HG03066 (cell line): ENCODE results near the gene SLC2A11.

Experiments
- ATAC-seq: cut with Tn5 transposase; IDR thresholded peaks from one replicate; pipeline ENCODE4 v1.9.1; 2021; ENCODE audit warnings: low read depth; ENCODE audit not compliant: unreplicated experiment

The SLC2A11 gene, protein sequence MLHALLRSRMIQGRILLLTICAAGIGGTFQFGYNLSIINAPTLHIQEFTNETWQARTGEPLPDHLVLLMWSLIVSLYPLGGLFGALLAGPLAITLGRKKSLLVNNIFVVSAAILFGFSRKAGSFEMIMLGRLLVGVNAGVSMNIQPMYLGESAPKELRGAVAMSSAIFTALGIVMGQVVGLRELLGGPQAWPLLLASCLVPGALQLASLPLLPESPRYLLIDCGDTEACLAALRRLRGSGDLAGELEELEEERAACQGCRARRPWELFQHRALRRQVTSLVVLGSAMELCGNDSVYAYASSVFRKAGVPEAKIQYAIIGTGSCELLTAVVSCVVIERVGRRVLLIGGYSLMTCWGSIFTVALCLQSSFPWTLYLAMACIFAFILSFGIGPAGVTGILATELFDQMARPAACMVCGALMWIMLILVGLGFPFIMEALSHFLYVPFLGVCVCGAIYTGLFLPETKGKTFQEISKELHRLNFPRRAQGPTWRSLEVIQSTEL

DNA sequence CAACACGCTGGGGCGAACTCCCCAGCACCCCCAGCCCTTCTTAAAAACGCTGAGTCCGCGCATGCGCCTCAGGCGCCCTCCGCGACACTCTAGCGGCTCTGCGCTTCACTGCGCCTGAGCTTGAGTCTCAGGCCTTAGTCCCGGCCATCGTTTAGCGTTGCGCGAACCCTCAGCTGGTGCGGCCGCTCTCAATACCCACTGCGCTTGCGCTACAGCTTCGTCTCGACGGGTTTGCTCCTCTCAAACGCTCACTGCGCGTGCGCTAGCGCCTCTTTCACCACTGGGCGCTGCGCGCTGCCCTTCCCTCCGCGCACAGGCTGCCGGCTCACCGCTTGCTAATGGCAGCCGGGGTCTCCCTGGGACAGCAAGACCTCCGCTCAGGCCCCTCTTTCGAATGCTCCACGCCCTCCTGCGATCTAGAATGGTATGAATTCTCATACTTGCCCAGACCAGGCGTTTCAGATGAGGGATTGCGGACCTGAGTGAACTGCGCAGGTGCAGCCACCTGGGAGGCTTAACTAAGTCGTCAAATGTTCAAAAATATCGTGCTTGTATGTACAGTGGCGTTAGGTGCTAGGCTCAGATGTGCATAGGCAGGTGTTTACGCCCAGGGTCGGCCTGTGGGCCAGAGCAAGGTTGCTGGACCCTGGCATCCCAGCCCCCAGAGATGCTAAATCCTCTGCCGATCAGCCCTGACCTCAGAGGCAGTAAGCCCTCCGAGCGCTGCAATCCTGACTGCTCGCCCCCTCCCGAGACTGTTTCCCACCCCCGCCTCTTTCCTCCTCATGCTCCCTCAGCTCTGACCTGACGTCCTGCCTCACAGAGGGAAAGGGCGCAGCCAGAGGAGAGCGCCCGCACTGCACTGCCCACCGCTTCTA lies at the start of gene SLC2A11:
SLC2A11 (plus strand) TSS at position 270 of the 878 bp plus-strand sequence; CDS start at position 395, 125 bp downstream.
- peak; percentile 84 for ATAC-seq

DNA sequence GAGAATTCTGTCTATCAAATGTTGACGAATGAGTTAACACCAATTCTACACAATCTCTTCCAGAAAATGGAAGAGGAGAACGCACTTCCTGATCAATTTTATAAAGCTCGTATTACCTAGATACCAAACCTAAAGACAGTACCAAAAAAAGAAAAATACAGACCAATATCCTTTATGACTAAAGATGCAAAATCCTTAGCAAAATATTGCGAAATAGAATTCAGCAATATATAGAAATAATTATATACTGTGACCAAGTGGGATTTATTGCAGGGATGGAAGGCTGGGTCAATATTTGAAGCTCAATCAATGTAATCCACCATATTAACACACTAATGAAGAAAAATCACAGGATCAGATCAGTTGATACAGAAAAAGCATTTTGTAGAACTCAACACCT lies 45.3 kb upstream of the SLC2A11 start:
- ATAC-seq = no peak

DNA sequence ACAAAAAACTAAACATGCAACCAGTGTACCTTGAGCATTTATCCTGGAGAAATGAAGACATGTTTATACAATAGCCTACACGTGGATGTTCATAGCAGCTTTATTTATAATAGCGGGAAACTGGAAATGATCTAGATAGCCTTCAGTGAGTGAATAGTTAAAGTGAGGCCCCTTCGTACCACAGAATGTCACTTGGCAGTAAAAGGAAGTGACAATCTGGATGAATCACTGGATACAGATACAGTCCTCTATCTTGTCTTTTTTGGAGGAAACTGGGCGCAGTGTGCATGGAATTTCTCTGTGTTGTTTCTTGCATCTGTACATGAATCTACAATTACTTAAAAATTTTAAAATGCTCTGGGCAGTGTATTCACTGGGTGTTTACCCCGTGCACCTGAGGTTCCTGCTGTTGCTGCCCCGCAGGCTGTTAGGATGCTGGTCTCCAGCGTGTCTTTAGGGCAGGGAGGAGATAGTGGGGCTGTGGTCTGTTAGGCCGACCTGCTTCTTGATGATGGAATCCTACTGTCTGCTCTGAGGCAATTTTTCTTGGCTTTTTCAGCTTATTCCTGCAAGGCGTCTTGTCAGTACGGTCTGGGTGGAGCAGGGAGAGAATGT lies 42.0 kb upstream of the SLC2A11 start:
- ATAC-seq = no peak

DNA sequence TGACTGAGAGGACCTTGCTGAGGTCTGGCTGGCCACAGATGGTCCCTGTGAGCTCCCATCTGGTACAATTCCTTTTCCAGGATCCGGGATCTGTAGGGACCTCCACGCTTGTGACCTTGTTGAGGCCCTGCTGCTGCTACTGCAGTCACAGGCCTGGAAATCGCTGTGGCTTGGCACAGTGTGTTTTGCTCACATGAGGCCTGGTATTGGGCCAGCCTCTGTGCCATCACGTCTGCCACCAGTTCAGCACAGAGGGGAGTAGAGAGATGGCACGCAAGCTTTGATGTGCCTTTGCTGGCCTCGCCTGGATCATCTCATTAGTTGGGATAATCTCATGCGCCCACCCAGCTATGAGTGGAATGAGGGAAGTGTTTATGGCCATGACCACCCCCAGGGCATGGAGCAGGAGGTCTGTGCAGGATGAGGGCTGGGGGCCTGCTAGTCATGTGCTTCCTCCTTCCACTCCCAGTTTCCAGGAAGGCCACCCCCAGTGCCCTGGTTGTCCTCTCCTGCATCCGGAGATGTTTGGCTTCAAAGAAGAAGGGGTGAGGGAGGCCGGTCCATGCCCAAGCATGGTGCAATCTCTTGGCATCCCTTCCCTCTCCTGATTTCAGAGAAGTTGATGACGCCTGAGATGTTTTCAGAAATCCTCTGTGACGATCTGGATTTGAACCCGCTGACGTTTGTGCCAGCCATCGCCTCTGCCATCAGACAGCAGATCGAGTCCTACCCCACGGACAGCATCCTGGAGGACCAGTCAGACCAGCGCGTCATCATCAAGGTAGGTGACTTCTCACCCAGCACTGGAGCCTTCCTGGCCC lies 41.3 kb upstream of the SLC2A11 start:
- no peak for ATAC-seq

DNA sequence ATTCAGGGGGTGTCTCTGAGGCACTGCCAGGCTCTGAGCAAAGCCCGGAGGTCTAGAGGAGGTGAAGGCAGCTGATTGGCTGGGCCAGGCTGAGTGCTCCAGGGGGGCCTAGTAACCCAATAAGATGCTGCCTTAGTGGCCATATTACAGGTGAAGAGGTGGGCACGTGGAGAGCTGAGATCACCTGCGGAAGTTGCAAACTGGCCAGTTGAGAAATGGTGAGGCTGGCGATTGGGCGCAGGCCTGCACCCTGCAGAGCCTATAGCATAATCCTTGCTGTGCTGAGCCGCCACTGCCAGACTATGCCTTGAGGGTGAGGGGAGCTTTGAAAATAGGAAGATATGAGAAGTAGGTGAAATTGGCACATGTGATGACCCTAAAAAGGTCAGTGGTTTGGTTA lies 40.5 kb upstream of the SLC2A11 start:
- no peak for ATAC-seq

DNA sequence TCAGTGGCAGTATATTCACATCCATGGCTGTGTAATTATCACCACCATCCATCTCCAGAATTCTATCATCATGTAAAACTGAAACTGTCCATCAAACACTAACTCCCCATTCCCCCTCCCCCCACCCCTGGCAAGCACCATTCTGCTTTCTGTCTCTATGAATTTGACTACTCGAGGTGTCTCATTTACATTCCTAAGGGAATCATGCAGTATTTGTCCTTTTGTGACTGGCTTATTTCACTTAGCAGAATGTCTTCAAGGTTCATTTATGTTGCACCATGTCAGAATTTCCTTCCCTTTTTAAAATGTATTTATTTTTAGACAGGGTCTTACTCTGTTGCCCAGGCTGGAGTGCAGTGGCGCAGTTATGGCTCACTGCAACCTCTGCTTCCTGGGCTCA lies 39.1 kb upstream of the SLC2A11 start:
- ATAC-seq = no peak

DNA sequence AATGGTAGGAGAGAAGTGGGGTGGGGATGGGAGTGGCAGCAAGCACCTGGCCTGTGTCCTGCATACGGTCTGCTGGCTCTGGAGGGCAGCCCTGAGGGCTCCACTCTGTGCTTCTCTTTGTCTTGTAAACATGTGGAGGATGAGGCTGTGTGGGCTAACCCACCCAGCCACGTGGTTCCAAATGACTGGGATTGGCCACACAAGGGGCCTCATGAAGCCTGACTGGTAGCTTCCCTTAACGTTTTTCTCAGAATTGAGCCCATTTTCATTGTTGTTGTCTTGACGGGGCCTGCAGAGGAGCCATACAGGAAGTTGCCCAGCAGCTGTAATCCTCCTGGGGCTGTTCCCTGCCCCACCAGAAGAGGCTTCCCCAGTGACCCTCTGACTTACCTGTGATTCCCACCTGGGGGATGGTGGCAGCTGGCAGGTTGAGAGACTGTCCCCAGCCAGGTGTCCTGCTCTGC lies 36.9 kb upstream of the SLC2A11 start:
- no peak for ATAC-seq

DNA sequence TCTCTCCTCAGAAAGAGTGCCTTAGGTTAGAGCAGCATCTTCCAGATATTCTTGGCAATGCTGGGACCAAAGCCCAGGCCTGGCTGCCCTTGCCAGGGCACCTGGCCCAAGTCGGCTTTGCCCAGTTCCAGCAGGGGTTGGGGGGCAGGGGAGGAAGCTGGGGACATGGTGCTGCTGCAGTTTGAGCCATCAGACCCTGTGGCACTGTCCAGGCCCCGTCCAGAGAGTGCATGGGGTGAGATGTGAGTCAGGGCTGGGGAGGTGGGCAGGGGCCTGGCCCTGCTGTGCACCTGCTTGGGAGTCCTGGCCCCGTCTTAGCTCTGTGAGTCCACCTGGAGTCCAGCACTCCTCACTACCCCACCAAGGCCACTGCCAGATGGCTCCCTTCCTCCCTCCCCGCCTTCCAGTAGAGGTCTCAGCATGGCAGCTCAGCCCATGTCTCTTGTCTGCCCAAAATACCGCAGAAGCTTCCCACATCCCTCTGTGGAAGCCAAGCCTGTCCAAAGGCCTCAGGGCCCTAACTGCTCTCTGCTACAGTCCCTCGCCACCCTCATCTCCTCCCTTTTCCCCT lies 35.5 kb upstream of the SLC2A11 start:
- ATAC-seq = no peak

DNA sequence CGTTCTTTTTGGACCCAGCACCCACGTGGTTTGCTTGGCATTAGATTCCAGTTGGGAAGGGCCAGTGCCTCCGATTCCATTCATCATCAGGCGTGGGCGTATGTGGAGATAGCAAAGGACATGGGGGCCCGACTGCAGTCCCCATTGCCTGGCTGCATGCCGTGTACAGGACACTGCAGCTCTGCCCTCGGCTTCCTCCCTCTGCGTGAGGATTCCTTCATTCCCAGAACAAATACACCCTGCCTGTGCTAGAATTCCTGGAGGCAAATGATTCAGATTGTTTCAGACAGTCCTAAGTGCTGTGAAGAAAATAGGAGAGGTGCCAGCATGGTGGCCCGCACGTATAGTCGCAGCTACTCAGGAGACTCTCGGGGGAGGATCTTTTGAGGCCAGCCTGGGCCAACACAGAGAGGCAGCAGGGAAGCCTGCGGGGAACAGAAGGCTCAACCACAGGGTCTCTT lies 34.3 kb upstream of the SLC2A11 start:
- no peak for ATAC-seq

DNA sequence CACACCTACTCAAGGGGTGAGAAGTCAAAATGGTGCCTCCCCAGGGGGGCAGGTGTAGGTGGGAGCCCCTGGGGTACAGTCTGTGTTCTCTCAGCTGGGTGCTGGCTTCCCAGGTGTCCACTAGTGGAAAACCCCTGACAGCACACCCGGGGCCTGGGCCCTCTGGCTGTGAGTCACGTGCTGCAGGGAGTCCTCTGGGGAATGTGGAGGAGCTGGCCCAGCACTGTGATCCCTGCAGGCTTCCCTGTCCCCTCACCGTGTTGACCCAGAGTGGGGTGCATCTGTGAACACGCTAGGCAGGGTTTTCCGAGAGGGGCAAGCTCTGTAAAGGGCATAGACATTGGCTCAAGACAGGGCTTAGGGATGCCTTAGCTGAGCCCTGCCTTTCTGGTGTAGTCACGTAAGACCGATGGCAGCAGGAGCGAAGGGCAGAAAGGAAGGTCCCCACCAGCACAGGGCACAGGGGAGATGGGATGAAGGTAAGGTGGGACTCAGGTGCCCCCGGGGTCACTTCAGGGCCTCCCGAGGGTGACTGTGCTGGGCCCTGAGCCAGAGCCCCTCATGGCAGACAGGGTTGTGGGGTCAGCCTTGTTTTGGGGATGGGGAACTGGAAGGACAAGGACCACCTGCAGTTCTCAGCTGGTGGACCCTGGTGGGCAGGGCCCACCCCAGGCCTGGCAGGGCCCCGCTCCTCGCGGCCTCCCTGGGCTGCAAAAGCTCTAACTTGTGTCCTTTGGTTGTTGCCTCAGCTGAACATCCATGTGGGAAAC lies 33.0 kb upstream of the SLC2A11 start:
- no peak for ATAC-seq

DNA sequence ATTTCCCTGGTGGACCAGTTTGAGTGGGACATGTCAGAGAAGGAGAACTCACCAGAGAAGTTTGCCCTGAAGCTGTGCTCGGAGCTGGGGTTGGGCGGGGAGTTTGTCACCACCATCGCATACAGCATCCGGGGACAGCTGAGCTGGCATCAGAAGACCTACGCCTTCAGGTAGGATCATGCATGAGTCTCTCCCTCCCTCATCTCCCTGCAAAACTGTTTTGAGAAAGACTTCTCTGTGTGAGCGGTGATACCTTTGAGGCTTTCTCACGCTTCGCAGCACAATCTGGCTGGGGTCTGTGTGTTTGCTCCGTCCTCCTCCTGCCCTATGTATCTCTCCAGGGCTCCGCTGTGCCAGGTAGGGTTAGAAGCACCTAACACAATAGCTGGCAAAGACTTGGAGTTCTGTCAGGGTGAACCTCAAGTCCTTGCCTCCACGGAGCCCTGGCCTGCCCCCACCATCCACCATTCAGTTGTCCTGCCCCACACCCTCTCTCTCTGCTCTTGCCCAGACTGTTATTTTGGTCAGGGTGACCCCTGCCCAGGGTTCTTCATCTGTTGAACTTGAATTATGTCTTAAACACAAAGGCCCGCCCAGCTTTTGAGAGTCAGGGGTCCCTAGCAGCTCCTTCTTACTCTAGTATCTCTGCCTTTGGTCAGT lies 32.3 kb upstream of the SLC2A11 start:
- no peak for ATAC-seq

DNA sequence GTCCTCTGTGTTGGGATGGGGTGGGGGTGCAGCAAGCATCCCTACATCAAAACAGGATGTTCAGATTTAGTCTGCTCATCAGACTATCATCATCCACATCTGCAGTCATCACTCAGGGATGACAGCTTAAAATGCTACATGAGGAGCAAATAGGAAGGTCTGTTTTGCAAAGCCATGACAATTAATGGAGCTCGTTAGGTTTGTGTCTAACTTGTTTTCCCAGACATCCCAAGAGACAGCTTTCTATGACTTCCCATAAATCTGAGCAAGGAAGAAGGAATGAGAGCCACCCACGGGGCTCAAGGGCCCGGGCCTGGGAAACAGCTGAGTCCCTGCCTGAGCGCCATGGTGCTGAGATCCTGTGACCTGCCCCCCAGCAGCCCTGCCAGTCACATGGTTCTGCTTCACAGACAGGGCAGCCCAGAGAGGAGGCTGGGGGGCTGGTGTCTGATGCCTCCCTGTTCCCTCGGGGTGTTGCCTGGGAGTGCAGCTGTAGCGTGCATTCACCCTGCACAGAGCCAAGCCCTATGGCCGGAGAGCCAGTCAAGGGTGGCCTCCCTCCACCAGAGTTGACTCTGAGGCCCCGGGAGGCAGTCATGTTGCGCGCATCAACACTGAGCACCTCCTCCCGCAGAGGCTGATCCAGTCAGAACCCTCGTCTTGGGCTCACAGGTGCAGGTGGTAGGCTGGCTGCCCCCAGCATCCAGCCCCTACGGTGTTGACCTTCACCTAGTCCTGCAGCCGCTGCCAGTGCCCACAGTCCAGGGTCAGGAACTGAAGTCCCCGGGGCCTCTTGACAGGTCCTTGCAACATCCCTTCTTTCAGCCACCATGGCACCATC lies 30.9 kb upstream of the SLC2A11 start:
- ATAC-seq = no peak

DNA sequence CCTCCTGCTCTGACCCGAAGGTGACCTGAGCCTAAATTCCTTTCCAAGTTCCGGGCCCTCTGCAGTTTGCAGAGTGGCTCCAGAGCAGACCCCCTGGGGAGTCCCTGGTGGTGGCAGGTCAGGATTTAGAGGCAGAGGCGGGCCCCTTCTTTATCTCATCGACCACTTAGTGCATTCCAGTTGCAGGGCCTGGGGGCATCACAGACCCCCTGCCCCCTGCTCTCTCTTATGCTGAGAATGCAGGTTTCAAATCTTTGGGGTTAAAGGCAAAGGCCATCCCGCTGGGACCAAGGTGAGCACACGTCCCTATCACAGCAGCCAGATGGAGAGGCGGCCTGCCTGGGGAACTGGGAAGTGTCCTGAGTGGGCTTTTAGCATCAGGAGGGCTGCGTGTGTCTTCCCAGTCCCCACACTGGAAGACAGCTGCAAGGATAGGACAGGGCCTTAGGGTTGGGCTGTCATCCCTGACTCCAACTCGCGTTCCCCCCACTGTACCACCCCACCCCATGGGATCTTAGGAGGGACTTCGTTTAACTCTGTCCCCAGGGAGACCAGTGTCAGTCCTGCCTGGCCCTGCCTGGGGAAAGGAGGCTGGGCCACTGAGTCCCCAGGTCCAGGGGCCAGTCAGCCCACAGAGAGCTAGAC lies 30.2 kb upstream of the SLC2A11 start:
- ATAC-seq = no peak

DNA sequence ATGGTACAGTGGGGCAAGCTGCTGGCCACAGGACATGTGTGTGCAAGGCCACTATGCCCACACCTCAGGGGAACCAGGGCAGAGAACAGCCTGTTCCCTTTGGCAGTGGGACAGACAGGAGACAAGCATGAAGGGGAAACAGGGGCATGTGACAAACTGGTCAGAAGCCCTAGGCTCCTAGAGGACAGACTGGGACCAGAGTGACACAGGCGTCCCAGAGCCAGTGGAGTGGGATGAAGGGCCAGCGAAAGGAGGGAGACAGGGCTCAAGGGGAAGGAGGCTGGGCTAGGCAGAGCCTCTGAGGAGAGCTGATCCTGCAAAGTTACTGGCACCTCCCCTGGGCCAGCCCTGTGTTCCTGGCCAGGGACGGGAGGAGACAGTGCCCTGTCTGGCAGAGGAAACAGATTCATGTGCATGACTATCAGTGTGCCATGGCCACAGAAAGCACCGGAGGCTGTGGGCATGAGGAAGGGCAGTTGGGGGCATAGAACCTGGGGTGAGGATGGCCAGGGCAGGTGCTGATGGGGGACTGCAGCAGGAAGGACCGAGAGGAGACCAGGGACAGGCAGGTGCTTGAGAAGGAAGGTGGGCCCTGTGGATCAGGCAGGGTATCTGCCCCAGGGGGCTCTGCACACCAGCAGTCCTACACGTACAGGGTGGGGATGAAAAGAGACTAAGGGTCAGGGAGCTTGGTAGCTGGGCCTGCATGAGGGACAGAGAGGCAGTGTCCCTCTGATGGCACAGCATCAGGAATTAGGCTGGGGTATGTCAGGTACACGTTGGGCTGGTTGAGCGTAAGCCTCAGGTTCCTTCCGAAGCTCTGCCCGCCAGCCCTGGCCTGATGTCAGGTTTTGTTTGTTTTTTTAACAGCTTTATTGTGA lies 28.6 kb upstream of the SLC2A11 start:
- no peak for ATAC-seq

DNA sequence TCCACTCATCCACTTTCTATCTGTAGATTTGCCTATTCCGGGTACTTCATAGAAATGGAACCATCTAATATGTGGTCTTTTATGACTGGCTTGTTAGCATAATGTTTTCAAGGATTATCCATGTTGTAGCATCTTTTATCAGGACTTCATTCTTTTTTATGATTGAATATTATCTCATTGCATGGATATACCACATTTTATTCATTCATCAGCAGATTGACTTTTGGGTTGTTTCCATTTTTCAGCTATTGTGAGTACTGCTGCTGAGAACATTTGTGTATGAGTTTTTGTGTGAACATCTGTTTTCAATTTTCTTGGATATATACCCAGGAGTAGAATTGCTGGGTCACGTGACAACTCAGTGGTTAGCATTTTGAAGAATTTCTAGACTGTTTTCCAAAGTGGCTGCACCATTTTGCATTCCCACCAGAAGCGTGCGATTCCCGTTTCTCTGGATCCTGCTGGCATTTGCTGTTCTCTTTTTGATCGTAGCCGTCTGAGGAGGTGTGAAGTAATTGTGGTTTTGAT lies 27.8 kb upstream of the SLC2A11 start:
- no peak for ATAC-seq

DNA sequence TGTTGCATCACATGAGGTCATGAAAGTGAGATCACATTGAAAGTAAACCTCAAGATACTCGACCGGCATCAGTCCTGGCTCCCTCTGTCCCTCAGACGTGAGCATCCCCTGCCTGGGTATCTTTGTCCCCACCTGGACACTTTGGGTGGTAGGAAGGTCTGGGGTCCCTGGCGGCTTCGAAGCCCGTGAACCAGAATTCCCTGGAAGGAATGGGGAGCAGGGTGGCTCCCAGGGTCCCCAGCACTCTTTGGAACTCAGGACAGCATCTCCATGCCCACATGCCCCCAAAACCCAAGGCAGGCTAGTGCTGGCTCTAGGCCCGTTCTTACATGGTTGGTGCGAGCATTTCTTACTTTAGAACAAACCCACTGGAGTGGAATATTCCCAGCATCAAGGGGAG lies 26.4 kb upstream of the SLC2A11 start:
- ATAC-seq = no peak
